ENCODE results near the gene PLA2G2A.

Gene PLA2G2A

DNA sequence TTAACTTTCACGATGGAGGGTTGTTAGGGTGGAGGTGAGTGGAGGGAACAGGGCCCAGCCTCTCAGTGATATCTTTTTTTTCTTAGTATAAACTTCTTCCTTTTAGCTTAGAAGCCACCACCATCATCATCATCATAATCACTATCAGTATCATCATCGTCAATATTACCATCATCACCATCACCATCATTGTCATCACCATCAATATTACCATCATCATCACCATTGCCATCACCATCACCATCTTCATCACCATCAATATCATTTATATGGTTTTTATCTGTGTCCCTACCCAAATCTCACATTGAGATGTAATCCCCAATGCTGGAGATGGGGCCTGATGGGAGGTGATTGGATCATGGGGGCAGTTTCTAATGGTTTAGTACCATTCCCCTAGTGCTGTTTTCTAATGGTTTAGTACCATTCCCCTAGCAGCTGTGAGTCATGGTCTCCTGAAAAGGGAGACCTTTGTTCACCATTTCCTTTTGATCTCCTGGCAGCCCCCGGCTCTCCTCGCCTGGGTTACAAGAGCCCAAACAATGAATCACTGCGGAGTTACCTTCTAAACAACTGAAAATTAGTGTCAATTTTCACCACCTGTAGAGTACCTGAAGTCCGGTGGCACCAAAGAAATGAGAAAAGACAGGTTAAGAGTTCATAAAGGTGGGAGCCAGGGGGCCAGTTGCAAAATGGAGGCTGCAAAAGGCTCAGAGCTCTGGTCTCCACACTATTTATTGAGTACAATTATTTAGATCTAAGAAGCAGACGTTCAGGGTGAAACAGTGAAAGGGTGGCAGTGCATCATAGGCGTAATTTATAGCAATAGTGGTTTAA lies 52.9 kb downstream of the PLA2G2A start:
- TF ChIP-seq, protein P1, sequence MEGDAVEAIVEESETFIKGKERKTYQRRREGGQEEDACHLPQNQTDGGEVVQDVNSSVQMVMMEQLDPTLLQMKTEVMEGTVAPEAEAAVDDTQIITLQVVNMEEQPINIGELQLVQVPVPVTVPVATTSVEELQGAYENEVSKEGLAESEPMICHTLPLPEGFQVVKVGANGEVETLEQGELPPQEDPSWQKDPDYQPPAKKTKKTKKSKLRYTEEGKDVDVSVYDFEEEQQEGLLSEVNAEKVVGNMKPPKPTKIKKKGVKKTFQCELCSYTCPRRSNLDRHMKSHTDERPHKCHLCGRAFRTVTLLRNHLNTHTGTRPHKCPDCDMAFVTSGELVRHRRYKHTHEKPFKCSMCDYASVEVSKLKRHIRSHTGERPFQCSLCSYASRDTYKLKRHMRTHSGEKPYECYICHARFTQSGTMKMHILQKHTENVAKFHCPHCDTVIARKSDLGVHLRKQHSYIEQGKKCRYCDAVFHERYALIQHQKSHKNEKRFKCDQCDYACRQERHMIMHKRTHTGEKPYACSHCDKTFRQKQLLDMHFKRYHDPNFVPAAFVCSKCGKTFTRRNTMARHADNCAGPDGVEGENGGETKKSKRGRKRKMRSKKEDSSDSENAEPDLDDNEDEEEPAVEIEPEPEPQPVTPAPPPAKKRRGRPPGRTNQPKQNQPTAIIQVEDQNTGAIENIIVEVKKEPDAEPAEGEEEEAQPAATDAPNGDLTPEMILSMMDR (conservative IDR thresholded peaks at IDR 0.05) = no peak
- no peak for TF ChIP-seq ZFX (IDR thresholded peaks at IDR 0.05)
- H3K27ac ChIP-seq = no peak overlapping the region

All from C4-2B (cell line).